GM21619 (cell line): ENCODE data around the gene TRIM74.
"Not testable (repeated sequence)": the region's sequence is repeated elsewhere in the genome, so short reads cannot be mapped to it uniquely, and the experiment has no call there.

Experiments
- ATAC-seq: cut with Tn5 transposase; IDR thresholded peaks from one replicate; pipeline ENCODE4 v1.9.1; 2021; ENCODE audit not compliant: unreplicated experiment

Gene TRIM74

DNA sequence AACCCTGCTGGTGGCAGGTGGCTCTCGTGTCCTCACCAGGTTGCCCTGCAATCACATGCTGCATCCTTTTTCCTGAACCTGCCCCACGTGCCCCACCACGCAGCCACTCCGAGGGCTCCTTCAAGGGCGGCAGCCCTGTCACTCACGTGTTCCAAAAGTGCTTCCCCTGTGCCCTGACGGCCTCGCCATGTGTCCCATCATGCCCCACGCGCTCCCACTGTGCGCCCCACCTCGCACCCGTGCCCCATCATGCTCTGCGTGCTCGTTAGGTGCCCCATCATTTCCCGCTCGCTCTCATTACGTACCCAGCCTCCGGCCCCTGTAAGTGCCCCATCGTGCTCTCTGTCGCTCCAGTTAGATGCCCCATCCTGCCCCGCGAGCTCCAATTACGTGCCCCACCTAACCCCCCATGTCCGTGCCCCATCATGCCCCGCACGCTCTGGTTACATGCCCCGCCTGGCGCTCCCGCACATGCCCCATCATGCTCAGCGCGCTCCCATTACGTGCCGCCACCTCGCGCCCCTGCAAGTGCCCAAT is at the start of gene TRIM74:
TSS of gene TRIM74 (minus strand) at position 487 of the 537 bp plus-strand sequence. CDS start 3,309 bp downstream, outside the sequence.
- ATAC-seq = not testable (repeated sequence)

DNA sequence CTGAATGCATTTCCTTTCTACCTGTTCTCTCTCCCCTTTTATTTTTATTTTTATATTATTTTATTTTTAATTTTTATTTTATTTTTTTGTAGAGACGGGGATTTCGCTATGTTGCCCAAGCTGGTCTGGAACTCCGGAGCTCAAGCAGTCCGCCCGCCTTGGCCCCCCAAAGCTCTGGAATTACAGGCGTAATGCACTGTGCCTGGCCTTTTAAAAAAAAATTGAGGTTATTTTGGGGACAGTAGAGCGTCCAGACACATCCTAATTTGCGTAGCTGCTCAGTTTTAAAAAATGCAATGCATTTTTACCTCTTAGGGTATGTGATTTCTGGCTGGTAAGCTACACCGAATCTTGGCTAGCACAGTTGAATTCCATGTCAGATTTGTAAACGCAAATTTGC is 37.2 kb upstream of the TRIM74 start:
- not testable (repeated sequence) for ATAC-seq

- peak; percentile 79 for ATAC-seq
Measured at GRCh38 chr7:73005693-73006447, 36.6 kb upstream of the TRIM74 start.

- peak; percentile 72 for ATAC-seq
Measured at GRCh38 chr7:73005356-73005692, 36.1 kb upstream of the TRIM74 start.

DNA sequence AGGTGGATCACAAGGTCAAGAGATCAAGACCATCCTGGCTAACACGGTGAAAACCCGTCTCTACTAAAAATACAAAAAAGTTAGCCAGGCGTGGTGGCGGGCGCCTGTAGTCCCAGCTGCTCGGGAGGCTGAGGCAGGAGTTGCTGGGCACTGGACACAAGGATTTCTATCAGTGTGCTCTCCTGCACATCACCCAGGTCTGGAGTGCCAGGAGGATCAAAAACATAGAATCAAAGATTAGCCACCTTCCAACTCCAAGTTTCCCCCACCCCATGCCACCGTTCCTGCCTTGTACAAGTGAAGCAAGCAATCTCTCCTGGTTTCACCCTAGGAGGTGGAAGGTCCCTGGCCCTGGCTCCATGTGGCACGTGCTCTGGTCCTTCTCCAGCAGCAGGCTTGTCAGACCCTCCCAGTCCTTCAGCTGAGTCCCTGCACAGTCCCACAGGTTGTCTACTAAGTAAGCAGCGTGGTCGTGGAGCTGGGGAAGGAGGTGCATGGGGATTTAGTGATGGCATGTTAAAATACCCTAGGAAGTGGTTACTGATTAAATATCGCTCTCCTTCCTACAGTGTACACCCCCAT is 28.7 kb upstream of the TRIM74 start:
- ATAC-seq = not testable (repeated sequence)

DNA sequence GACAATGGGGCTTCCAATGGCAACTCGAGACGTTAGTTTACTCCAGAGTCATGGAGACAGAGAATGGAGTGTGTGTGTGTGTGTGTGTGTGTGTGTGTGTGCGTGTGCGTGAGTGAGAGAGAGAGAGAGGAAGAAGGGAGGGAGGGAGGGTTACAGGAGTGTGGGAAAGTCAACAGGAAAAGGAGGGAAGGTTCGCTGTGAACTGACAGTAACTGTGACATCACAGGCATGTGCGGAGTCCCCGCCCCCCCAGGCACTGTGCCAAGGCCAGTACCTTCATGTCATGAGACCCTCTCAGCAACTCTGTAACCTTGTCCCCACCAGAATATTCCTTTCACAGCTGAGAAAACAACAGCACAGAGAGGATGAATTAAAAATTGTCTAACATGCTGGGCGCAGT is 28.2 kb upstream of the TRIM74 start:
- ATAC-seq = not testable (repeated sequence)

DNA sequence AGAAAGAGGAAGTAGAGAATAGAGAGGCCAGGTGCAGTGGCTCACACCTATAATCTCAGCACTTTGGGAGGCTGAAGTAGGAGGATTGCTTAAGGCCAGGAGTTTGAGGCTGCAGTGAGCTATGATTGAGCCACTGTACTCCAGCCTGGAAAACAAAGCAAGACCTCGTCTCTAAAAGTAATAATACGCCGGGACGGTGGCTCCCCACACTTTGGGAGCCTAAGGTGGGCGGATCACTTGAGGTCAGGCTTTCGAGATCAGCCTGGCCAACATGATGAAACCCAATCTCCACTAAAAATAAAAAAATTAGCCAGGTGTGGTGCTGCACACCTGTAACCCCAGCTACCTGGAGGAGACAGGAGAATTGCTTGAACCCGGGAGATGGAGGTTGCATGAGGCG is 26.2 kb upstream of the TRIM74 start:
- ATAC-seq = not testable (repeated sequence)

- ATAC-seq = not testable (repeated sequence)
Measured at GRCh38 chr7:72990146-72990913, 21.1 kb upstream of the TRIM74 start.

DNA sequence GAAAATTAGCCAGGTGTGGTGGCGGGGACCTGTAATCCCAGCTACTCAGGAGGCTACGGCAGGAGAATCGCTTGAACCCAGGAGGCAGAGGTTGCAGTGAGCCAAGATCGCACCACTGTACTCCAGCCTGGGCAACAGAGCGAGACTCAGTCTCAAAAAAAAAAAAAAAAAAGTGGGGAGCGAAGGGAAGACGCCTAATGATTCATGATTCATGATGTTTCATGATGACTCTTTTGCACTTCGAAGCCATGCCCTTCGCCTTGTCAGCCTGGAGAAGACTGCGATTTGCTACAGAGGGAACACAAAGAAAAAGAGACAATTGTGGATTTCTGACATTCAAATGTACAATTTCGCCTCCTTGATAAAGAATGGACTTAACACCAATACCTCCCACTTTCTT is 12.8 kb upstream of the TRIM74 start:
- not testable (repeated sequence) for ATAC-seq

DNA sequence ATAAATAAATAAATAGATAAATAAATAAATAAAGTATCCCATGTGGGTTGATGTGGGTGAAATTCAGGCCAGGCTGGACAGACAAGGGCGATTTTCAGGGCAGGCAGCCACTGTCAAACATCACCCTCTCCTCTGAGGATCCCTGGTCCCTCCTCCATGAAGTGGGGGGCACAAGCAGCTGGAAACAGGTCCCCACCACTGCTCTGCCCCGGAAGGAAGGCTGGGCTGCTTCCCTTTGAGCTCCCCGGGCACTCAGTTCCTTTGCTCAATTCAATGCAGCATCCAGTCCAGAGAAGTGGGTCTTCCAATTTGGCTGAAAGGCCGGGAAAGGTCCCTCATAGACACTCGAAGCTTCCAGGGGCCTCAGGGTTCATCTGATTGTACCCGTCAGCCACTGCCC is 11.1 kb upstream of the TRIM74 start:
- ATAC-seq = not testable (repeated sequence)

- ATAC-seq = not testable (repeated sequence)
Measured at GRCh38 chr7:72976434-72976833, 7.2 kb upstream of the TRIM74 start.

- not testable (repeated sequence) for ATAC-seq
Measured at GRCh38 chr7:72975656-72976286, 6.5 kb upstream of the TRIM74 start.

- ATAC-seq = not testable (repeated sequence)
Measured at GRCh38 chr7:72974781-72975180, 5.5 kb upstream of the TRIM74 start.

- ATAC-seq = not testable (repeated sequence)
Measured at GRCh38 chr7:72971505-72971904, 2.2 kb upstream of the TRIM74 start.

DNA sequence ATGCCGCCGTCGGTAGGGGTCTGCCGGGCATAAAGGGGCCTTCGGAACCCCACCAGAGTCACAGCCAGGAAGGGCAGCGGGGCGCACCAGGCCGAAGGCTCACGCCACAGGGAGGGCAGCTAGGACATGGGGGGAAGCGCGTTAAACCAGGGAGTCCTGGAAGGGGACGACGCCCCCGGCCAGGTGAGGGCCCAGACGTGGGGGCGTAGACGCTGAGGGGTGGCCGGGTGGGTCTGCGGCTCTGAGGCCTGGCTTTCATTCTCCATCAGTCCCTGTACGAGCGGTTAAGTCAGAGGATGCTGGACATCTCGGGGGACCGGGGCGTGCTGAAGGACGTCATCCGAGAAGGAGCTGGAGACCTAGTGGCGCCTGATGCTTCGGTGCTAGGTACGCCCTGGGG is 422 bp upstream of the TRIM74 start:
- not testable (repeated sequence) for ATAC-seq

GRCh38 chr7:72966892-72967291 is 2.4 kb downstream of the TRIM74 start:
- not testable (repeated sequence) for ATAC-seq

GRCh38 chr7:72965186-72965975 is 3.9 kb downstream of the TRIM74 start:
- peak; percentile 58 for ATAC-seq

- not testable (repeated sequence) for ATAC-seq
Measured at GRCh38 chr7:72963056-72963455, 6.2 kb downstream of the TRIM74 start.

DNA sequence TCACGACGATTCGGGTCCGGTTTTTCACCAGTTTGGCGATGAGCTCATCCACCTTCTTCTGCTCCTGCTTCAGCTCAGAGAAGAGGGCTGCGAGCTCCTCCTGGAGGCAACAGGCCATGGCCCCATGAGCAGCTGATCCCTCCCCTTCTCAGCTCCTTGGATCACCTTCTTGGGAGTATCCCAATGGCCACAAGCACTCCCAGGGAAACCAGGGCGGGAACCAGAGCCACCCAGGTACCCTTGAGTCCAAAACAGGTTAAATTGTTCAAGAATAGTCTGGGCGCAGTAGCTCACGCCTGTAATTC is 8.0 kb downstream of the TRIM74 start:
- not testable (repeated sequence) for ATAC-seq

GRCh38 chr7:72960626-72961345 is 8.5 kb downstream of the TRIM74 start:
- ATAC-seq = not testable (repeated sequence)
